IMR-90 (cell line): Measurements from ENCODE around the gene PTPN21. TPM values are rescaled to one million over a fixed set of nuclear protein-coding genes. Genes with fewer than 3 reads are reported as not detected.

Experiments used
- ATAC-seq: fragments of 200-7000 bp; cut with Tn5 transposase; 2 replicates; pipeline ENCODE4 v1.9.1; 2020; ENCODE audit warnings: low read depth, mild to moderate bottlenecking, moderate library complexity
- BruUV-seq: library from RNA; stranded (reverse); fragments of 400-500 nt; replicated peaks from 2 replicates; lab custom pipeline; 2021; lab: Mats Ljungman, UMichigan
- CTCF ChIA-PET: fragments of 300-600 bp; formaldehyde crosslinking; extraction: SDS; loops from one replicate; lab custom pipeline; 2021; ENCODE audit warnings: antibody characterized with exemption; lab: Yijun Ruan, JAX
- POLR2A ChIA-PET: fragments of 300-600 bp; sonication (Branson Sonifier 250); formaldehyde crosslinking; loops from one replicate; lab custom pipeline; 2022; ENCODE audit warnings: antibody characterized with exemption; ENCODE audit not compliant: unreplicated experiment; lab: Charles Lee
- DNase-seq: peaks from one replicate; pipeline ENCODE4 v3.0.0; 2013
- H2AFZ ChIP-seq: replicated peaks from 2 replicates; pipeline ENCODE3; 2013; ENCODE audit warnings: low read length, mild to moderate bottlenecking; ENCODE audit not compliant: poor library complexity
- H2AK5ac ChIP-seq: 2 replicates; pipeline ENCODE4 v1.6.1; 2013; ENCODE audit warnings: low read depth, low read length, inconsistent platforms
- H2AK9ac ChIP-seq: replicated peaks from 2 replicates; pipeline ENCODE3; 2013; ENCODE audit warnings: mild to moderate bottlenecking, low read depth, low read length, moderate library complexity; ENCODE audit not compliant: poor library complexity
- H2BK120ac ChIP-seq: 2 replicates; pipeline ENCODE4 v1.6.1; 2013; ENCODE audit warnings: low read depth, low read length, inconsistent platforms
- H2BK15ac ChIP-seq: 3 replicates; pipeline ENCODE4 v1.6.1; 2013; ENCODE audit warnings: low read depth, low read length, inconsistent platforms
- H2BK20ac ChIP-seq: 2 replicates; pipeline ENCODE4 v1.6.1; 2013; ENCODE audit warnings: low read depth, mild to moderate bottlenecking, inconsistent platforms, low read length, moderate library complexity
- H2BK5ac ChIP-seq: 2 replicates; pipeline ENCODE4 v1.6.1; 2013; ENCODE audit warnings: mild to moderate bottlenecking, low read depth, low read length, inconsistent platforms; ENCODE audit not compliant: poor library complexity, severe bottlenecking
- H3K14ac ChIP-seq: replicated peaks from 2 replicates; pipeline ENCODE4 v1.6.1; 2013; ENCODE audit warnings: low read depth, low read length, inconsistent platforms
- H3K18ac ChIP-seq: 2 replicates; pipeline ENCODE4 v1.6.1; 2013; ENCODE audit warnings: low read depth, low read length, control low read depth
- H3K23ac ChIP-seq: 2 replicates; pipeline ENCODE4 v1.6.1; 2013; ENCODE audit warnings: low read depth, low read length, inconsistent platforms
- H3K27ac ChIP-seq: 2 replicates; pipeline ENCODE4 v1.5.1; 2013; ENCODE audit warnings: mild to moderate bottlenecking, control low read depth, low read length; ENCODE audit not compliant: insufficient read depth
- H3K27me3 ChIP-seq: 2 replicates; pipeline ENCODE4 v1.6.1; 2013; ENCODE audit warnings: low read length; ENCODE audit not compliant: control insufficient read depth, insufficient read depth
- H3K36me3 ChIP-seq: 2 replicates; pipeline ENCODE4 v1.6.1; 2013; ENCODE audit warnings: low read length, mixed read lengths; ENCODE audit not compliant: control insufficient read depth, insufficient read depth
- H3K4ac ChIP-seq: 2 replicates; pipeline ENCODE4 v1.6.1; 2013; ENCODE audit warnings: low read depth, low read length, inconsistent platforms
- H3K4me1 ChIP-seq: 2 replicates; pipeline ENCODE4 v1.6.1; 2013; ENCODE audit warnings: low read length, mixed read lengths; ENCODE audit not compliant: control insufficient read depth, insufficient read depth
- H3K4me2 ChIP-seq: 2 replicates; pipeline ENCODE4 v1.6.1; 2013; ENCODE audit warnings: low read depth, mild to moderate bottlenecking, control low read depth, low read length, moderate library complexity
- H3K4me3 ChIP-seq: 2 replicates; pipeline ENCODE4 v1.5.1; 2013; ENCODE audit warnings: low read depth, mild to moderate bottlenecking, control low read depth, low read length, moderate library complexity; ENCODE audit not compliant: insufficient read depth
- H3K56ac ChIP-seq: 2 replicates; pipeline ENCODE4 v1.6.1; 2013; ENCODE audit warnings: low read length, inconsistent platforms; ENCODE audit not compliant: insufficient read depth; ENCODE audit errors: extremely low read depth
- H3K79me1 ChIP-seq, 2 experiments: 2 replicates each; pipeline ENCODE4 v1.6.1; 2013; ENCODE audit warnings: low read length in 2 of 2, inconsistent platforms in 1 of 2, low read depth in 1 of 2
- H3K9ac ChIP-seq: 2 replicates; pipeline ENCODE4 v1.6.1; 2013; ENCODE audit warnings: low read depth, low read length, control low read depth
- H3K9me1 ChIP-seq: 2 replicates; pipeline ENCODE4 v1.6.1; 2013; ENCODE audit warnings: low read length, inconsistent platforms; ENCODE audit not compliant: insufficient read depth
- H3K9me3 ChIP-seq: 2 replicates; pipeline ENCODE4 v1.6.1; 2013; ENCODE audit warnings: low read length; ENCODE audit not compliant: control insufficient read depth, insufficient read depth
- H4K20me1 ChIP-seq: 2 replicates; pipeline ENCODE4 v1.6.1; 2013; ENCODE audit warnings: low read length, inconsistent platforms; ENCODE audit not compliant: insufficient read depth
- H4K5ac ChIP-seq: 2 replicates; pipeline ENCODE4 v1.6.1; 2013; ENCODE audit warnings: mild to moderate bottlenecking, low read depth, low read length, control low read depth
- H4K8ac ChIP-seq, 2 experiments: 2 replicates each; pipeline ENCODE4 v1.6.1; 2013; ENCODE audit warnings: low read depth in 2 of 2, low read length in 2 of 2, control low read depth in 1 of 2, inconsistent platforms in 1 of 2
- H4K91ac ChIP-seq: 2 replicates; pipeline ENCODE4 v1.6.1; 2013; ENCODE audit warnings: low read depth, low read length, inconsistent platforms; ENCODE audit not compliant: insufficient read depth
- MAZ ChIP-seq: IDR thresholded peaks from 2 replicates; pipeline ENCODE4 v1.6.1; 2012; ENCODE audit warnings: low read depth, mild to moderate bottlenecking, low read length, improper control_type of control experiment, moderate library complexity, borderline replicate concordance
- POLR2A ChIP-seq: IDR thresholded peaks from 2 replicates; pipeline ENCODE4 v1.6.1; 2012; ENCODE audit warnings: mild to moderate bottlenecking, low read depth, low read length
- RAD21 ChIP-seq: IDR thresholded peaks from 2 replicates; pipeline ENCODE4 v1.6.1; 2012; ENCODE audit warnings: low read length, improper control_type of control experiment
- SMC3 ChIP-seq: fragments of 150-350 bp; IDR thresholded peaks from 2 replicates; pipeline ENCODE4 v1.6.1; 2016; ENCODE audit warnings: low read depth, mild to moderate bottlenecking, antibody characterized with exemption, low read length, moderate library complexity
- WGBS, 2 experiments: methylation state at CpG; one replicate each; pipeline versions ENCODE4 v1.1.5 to v1.1.7; 2013; ENCODE audit warnings: missing lambda C conversion rate in 2 of 2; ENCODE audit not compliant: insufficient read length in 1 of 2; ENCODE audit errors: extremely low coverage in 2 of 2; 5-methylcytosine and 5-hydroxymethylcytosine counted together
- dilution Hi-C: fragments of 300-500 bp; cut with HindIII; formaldehyde crosslinking; loops from one replicate; pipeline ENCODE4 v1.14.3; 2018; ENCODE audit warnings: low sequenced_read_pairs; ENCODE audit not compliant: unreplicated experiment
- in situ Hi-C: fragments of 300-500 bp; cut with MboI; formaldehyde crosslinking; loops from 3 replicates; pipeline ENCODE4 v1.14.3; 2019; ENCODE audit warnings: low sequenced_read_pairs, inconsistent platforms, mixed read lengths
- intact Hi-C: fragments of 100-400 bp; cut with micrococcal nuclease; formaldehyde crosslinking; loops from 2 replicates; pipeline ENCODE4 v1.10.0; 2022
- polyA plus RNA-seq, 3 experiments: library from polyadenylated mRNA; depleted of rRNA; stranded (reverse); fragments of >200 nt; gene quantifications; 2 replicates each; pipeline ENCODE4 v1.2.3, GENCODE V29; 2012; ENCODE audit warnings: low replicate concordance in 1 of 3
- total RNA-seq: library from RNA; depleted of rRNA; stranded (reverse); fragments of >200 nt; gene quantifications from 2 replicates; pipeline ENCODE4 v1.2.3, GENCODE V29; 2012
- TF ChIP-seq, protein P1 (sequence below): conservative IDR thresholded peaks from 2 replicates; pipeline ENCODE4 v1.5.1; 2012; ENCODE audit warnings: mild to moderate bottlenecking, low read depth, low read length, improper control_type of control experiment

PTPN21 gene
- total and polyA plus RNA-seq, 2 of the 4 experiments (the other 2 are of a cell fraction), result 10.4 to 10.7 TPM

DNA sequence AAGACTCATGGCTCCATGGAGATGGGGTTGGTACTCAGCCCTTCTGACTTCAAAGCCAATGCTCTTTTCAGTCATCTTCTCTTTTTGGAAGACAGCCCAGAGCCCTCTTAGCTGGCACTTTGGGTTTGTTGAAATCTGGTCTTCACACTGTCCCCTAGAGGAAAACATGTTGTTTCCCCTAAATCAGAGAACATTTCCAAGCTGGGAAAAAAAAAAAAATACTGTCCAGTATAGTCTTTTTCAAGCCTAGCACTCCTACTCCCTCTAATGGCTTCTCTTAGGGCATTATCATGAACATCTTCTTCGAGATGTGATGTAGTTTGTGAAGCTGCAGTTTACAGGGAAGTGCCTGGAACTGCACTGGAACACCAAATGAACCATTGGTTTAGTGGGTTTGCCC, 5.0 kb upstream of the PTPN21 start:
- Histone ChIP-seq H3K56ac (no peak overlapping the region), H3K4me2 (no peak overlapping the region), H3K4ac (0 out of 2 replicates have a peak overlapping the region, but pooled peaks have one; percentile 24), H2AK9ac (no peak overlapping the region), H2BK120ac (no peak overlapping the region), H3K14ac (no peak overlapping the region), H2BK15ac (no peak overlapping the region), H4K91ac (no peak overlapping the region), H2AK5ac (peak overlapping the region; percentile 25; the same call in 1 of the 2 replicates), H3K79me1 (peaks cover 0 to 13% of the 10 kb centered on the region in 2 experiments; a peak in 2 of 4 replicates), H3K9me1 (0 out of 2 replicates have a peak, but pooled peaks cover 3% of the 10 kb centered on the region), H2BK5ac (no peak overlapping the region), H3K27me3 (no peaks in the 10 kb centered on the region), H3K4me3 (no peak overlapping the region), H3K36me3 (no peaks in the 10 kb centered on the region), H3K27ac (no peak overlapping the region), H2BK20ac (0 out of 2 replicates have a peak overlapping the region, but pooled peaks have one; percentile 1), H3K9ac (no peak overlapping the region), H3K18ac (no peak overlapping the region), H4K20me1 (peaks cover 15% of the 10 kb centered on the region), H3K23ac (no peak overlapping the region), H3K4me1 (peaks cover 11% of the 10 kb centered on the region), H4K8ac (no peak overlapping the region), H2AFZ (peak overlapping the region; percentile 40), H4K5ac (no peak overlapping the region), H3K9me3 (no peaks in the 10 kb centered on the region)
- intact Hi-C loops, result loop anchor here (1.0 to 5.0 kb wide), 4 partner anchors 68 to 613 kb away; partner anchors contain the start of gene SPATA7
- in situ Hi-C loops, result loop anchor here (10.0 kb wide), 2 partner anchors 175 to 365 kb away; partner anchors contain the start of gene SPATA7
- ChIA-PET POLR2A (no interaction called here), CTCF (interaction anchor here (0.5 to 1.5 kb wide), 15 partner anchors 64 to 1380 kb away, joined by 3 to 11 read pairs (median 3); partner anchors contain the start of gene GALC)
- peak; percentile 72 for DNase-seq
- WGBS, 2 experiments, result no CpG with 5 or more reads among the region's 1 CpG
- ATAC-seq, result peak; percentile 12; the same call in 1 of the 2 replicates
- dilution Hi-C loops, result no loop called here
- TF ChIP-seq POLR2A (no peak), MAZ (no peak), RAD21 (peak; percentile 70), SMC3 (peak; percentile 49; the same call in 1 of the 2 replicates)
- TF ChIP-seq, protein P1, sequence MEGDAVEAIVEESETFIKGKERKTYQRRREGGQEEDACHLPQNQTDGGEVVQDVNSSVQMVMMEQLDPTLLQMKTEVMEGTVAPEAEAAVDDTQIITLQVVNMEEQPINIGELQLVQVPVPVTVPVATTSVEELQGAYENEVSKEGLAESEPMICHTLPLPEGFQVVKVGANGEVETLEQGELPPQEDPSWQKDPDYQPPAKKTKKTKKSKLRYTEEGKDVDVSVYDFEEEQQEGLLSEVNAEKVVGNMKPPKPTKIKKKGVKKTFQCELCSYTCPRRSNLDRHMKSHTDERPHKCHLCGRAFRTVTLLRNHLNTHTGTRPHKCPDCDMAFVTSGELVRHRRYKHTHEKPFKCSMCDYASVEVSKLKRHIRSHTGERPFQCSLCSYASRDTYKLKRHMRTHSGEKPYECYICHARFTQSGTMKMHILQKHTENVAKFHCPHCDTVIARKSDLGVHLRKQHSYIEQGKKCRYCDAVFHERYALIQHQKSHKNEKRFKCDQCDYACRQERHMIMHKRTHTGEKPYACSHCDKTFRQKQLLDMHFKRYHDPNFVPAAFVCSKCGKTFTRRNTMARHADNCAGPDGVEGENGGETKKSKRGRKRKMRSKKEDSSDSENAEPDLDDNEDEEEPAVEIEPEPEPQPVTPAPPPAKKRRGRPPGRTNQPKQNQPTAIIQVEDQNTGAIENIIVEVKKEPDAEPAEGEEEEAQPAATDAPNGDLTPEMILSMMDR, result peak; percentile 70
- no TSS peak for BruUV-seq
